SK-N-SH treated with all-trans-retinoic acid at 6 μM for 48 hours (cell line): Measurements from ENCODE around the gene PTPRD.

ENCODE experiments used
- ATAC-seq: fragments of 200-7000 bp; cut with Tn5 transposase; 3 replicates; pipeline ENCODE4 v1.9.1; 2020; ENCODE audit warnings: mild to moderate bottlenecking, moderate library complexity
- ARNTL ChIP-seq: fragments of 450-650 bp; formaldehyde crosslinking; IDR thresholded peaks from 2 replicates; pipeline ENCODE4 v1.5.0; 2020; ENCODE audit warnings: low read depth, mild to moderate bottlenecking, moderate library complexity, borderline replicate concordance
- BACH2 ChIP-seq: fragments of 250-450 bp; sonication (Bioruptor Pico); IDR thresholded peaks from 2 replicates; pipeline ENCODE4 v1.9.0; 2021; ENCODE audit warnings: mild to moderate bottlenecking, borderline replicate concordance
- CSDC2 ChIP-seq: fragments of 250-450 bp; sonication (Bioruptor Pico); IDR thresholded peaks from 2 replicates; pipeline ENCODE4 v1.5.0; 2020; ENCODE audit warnings: mild to moderate bottlenecking, moderate library complexity
- CSRNP3 ChIP-seq: fragments of 250-450 bp; sonication (Bioruptor Pico); IDR thresholded peaks from 2 replicates; pipeline ENCODE4 v1.5.1; 2021; ENCODE audit warnings: mild to moderate bottlenecking, moderate library complexity
- ESRRG ChIP-seq: fragments of 250-450 bp; sonication (Bioruptor Pico); IDR thresholded peaks from 2 replicates; pipeline ENCODE4 v1.6.1; 2021; ENCODE audit warnings: mild to moderate bottlenecking
- GLIS3 ChIP-seq: fragments of 250-450 bp; sonication (Bioruptor Pico); IDR thresholded peaks from 2 replicates; pipeline ENCODE4 v1.5.0; 2020; ENCODE audit warnings: mild to moderate bottlenecking, moderate library complexity
- ISL1 ChIP-seq: fragments of 250-450 bp; sonication (Bioruptor Pico); IDR thresholded peaks from 2 replicates; pipeline ENCODE4 v2.1.2; 2022; ENCODE audit warnings: mild to moderate bottlenecking, moderate library complexity
- POU6F1 ChIP-seq: fragments of 250-450 bp; sonication (Bioruptor Pico); IDR thresholded peaks from 2 replicates; pipeline ENCODE4 v1.8.0; 2021; ENCODE audit warnings: low read depth, mild to moderate bottlenecking, moderate library complexity, borderline replicate concordance
- PPARA ChIP-seq: fragments of 250-450 bp; sonication (Bioruptor Pico); IDR thresholded peaks from 2 replicates; pipeline ENCODE4 v1.5.0; 2020; ENCODE audit warnings: mild to moderate bottlenecking, borderline replicate concordance
- RARB ChIP-seq: fragments of 250-450 bp; sonication (Bioruptor Pico); IDR thresholded peaks from 2 replicates; pipeline ENCODE4 v1.8.0; 2021; ENCODE audit warnings: mild to moderate bottlenecking, moderate library complexity
- SNAI2 ChIP-seq: fragments of 250-450 bp; sonication (Bioruptor Pico); IDR thresholded peaks from 2 replicates; pipeline ENCODE4 v1.5.0; 2020; ENCODE audit warnings: mild to moderate bottlenecking, moderate library complexity
- TCF4 ChIP-seq: fragments of 250-450 bp; sonication (Bioruptor Pico); IDR thresholded peaks from 2 replicates; pipeline ENCODE4 v1.8.0; 2021; ENCODE audit warnings: mild to moderate bottlenecking, moderate library complexity, borderline replicate concordance
- TOX ChIP-seq: fragments of 250-450 bp; sonication (Bioruptor Pico); IDR thresholded peaks from 2 replicates; pipeline ENCODE4 v1.8.0; 2021; ENCODE audit warnings: mild to moderate bottlenecking, moderate library complexity, borderline replicate concordance
- TSHZ2 ChIP-seq: fragments of 250-450 bp; sonication (Bioruptor Pico); IDR thresholded peaks from 2 replicates; pipeline ENCODE4 v1.5.0; 2020; ENCODE audit warnings: mild to moderate bottlenecking, moderate library complexity
- ZFP3 ChIP-seq: fragments of 250-450 bp; sonication (Bioruptor Pico); IDR thresholded peaks from 2 replicates; pipeline ENCODE4 v1.5.0; 2020; ENCODE audit warnings: mild to moderate bottlenecking, moderate library complexity
- ZFP30 ChIP-seq: fragments of 450-650 bp; formaldehyde crosslinking; IDR thresholded peaks from 2 replicates; pipeline ENCODE4 v1.5.0; 2022; ENCODE audit warnings: mild to moderate bottlenecking, moderate library complexity
- ZNF70 ChIP-seq: fragments of 450-650 bp; formaldehyde crosslinking; IDR thresholded peaks from 2 replicates; pipeline ENCODE4 v1.5.0; 2020; ENCODE audit warnings: mild to moderate bottlenecking, moderate library complexity
- ZNF8 ChIP-seq: fragments of 450-650 bp; formaldehyde crosslinking; IDR thresholded peaks from 2 replicates; pipeline ENCODE4 v1.5.0; 2020; ENCODE audit warnings: mild to moderate bottlenecking, moderate library complexity
- TF ChIP-seq, protein P1 (sequence below): fragments of 250-450 bp; sonication (Bioruptor Pico); IDR thresholded peaks from 2 replicates; pipeline ENCODE4 v1.5.1; 2020; ENCODE audit warnings: low read depth, mild to moderate bottlenecking, moderate library complexity
- TF ChIP-seq, protein P2 (sequence below): fragments of 250-450 bp; sonication (Bioruptor Pico); IDR thresholded peaks from 2 replicates; pipeline ENCODE4 v1.8.0; 2020; ENCODE audit warnings: mild to moderate bottlenecking, moderate library complexity, borderline replicate concordance

Gene PTPRD

GRCh38 chr9:8962084-8962483, 1650.7 kb downstream of the PTPRD start:
- ATAC-seq = no peak
- TF ChIP-seq, protein P1, sequence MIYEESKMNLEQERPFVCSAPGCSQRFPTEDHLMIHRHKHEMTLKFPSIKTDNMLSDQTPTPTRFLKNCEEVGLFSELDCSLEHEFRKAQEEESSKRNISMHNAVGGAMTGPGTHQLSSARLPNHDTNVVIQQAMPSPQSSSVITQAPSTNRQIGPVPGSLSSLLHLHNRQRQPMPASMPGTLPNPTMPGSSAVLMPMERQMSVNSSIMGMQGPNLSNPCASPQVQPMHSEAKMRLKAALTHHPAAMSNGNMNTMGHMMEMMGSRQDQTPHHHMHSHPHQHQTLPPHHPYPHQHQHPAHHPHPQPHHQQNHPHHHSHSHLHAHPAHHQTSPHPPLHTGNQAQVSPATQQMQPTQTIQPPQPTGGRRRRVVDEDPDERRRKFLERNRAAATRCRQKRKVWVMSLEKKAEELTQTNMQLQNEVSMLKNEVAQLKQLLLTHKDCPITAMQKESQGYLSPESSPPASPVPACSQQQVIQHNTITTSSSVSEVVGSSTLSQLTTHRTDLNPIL (CRISPR knock-in tag) = no peak
- TF ChIP-seq PPARA (CRISPR knock-in tag) (no peak), ESRRG (CRISPR knock-in tag) (no peak), BACH2 (CRISPR knock-in tag) (no peak), POU6F1 (CRISPR knock-in tag) (no peak), ZNF8 (CRISPR knock-in tag) (no peak), SNAI2 (CRISPR knock-in tag) (no peak)

DNA sequence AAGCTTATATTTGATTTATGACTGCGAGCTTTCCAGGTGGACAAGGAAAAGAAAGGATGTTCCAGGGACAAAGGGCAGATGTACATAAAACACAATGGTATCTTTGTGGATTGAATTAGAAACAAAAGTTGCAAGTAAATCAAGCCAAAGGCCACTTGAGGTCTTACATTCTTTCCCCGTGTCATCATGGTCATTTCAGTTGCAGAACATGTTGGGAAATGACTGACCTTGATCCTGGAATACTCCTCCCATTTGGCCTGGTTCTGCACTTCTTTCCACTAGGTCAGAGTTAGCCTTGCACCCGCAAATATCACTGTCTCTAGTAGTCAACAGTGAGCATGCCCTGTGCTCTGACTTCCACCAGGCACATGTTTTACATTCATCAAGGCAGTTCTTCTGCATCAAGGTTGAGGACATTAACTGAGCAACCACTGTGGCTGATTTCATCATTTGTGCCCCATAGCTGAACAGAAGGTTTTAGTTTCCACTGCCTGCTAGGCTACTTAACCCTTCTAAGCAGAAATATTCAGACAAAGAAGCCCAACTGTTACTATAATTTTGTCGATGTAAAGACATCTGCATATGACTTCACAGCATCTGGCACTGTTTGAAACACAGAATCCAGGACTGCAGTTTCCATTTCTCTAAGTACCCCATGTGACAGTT, 1651.5 kb downstream of the PTPRD start:
- no peak for TF ChIP-seq TCF4 (CRISPR knock-in tag)
- no peak for TF ChIP-seq ZNF70 (CRISPR knock-in tag)
- TF ChIP-seq ZFP30 (CRISPR knock-in tag) = no peak
- TF ChIP-seq PPARA (CRISPR knock-in tag) = no peak
- TF ChIP-seq ISL1 (CRISPR knock-in tag) = no peak
- TF ChIP-seq TOX (CRISPR knock-in tag) = no peak
- TF ChIP-seq GLIS3 (CRISPR knock-in tag) = no peak
- no peak for TF ChIP-seq SNAI2 (CRISPR knock-in tag)
- TF ChIP-seq BACH2 (CRISPR knock-in tag) = no peak
- TF ChIP-seq POU6F1 (CRISPR knock-in tag) = no peak
- no peak for TF ChIP-seq ZNF8 (CRISPR knock-in tag)
- ATAC-seq = no peak

GRCh38 chr9:8960254-8960653, 1652.5 kb downstream of the PTPRD start:
- TF ChIP-seq, protein P2, sequence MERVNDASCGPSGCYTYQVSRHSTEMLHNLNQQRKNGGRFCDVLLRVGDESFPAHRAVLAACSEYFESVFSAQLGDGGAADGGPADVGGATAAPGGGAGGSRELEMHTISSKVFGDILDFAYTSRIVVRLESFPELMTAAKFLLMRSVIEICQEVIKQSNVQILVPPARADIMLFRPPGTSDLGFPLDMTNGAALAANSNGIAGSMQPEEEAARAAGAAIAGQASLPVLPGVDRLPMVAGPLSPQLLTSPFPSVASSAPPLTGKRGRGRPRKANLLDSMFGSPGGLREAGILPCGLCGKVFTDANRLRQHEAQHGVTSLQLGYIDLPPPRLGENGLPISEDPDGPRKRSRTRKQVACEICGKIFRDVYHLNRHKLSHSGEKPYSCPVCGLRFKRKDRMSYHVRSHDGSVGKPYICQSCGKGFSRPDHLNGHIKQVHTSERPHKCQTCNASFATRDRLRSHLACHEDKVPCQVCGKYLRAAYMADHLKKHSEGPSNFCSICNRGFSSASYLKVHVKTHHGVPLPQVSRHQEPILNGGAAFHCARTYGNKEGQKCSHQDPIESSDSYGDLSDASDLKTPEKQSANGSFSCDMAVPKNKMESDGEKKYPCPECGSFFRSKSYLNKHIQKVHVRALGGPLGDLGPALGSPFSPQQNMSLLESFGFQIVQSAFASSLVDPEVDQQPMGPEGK = no peak
- TF ChIP-seq ESRRG (CRISPR knock-in tag) (no peak), CSRNP3 (CRISPR knock-in tag) (no peak), ZNF8 (CRISPR knock-in tag) (no peak), TOX (CRISPR knock-in tag) (no peak), RARB (CRISPR knock-in tag) (no peak), CSDC2 (CRISPR knock-in tag) (no peak), ZNF70 (CRISPR knock-in tag) (no peak), ZFP3 (no peak), BACH2 (CRISPR knock-in tag) (no peak), SNAI2 (CRISPR knock-in tag) (no peak), ARNTL (CRISPR knock-in tag) (no peak), ZFP30 (CRISPR knock-in tag) (no peak), TSHZ2 (no peak), GLIS3 (CRISPR knock-in tag) (no peak)
- no peak for ATAC-seq
